Naive thymus-derived CD4-positive, alpha-beta T cell (primary cell): ENCODE data around the gene RNU2-1. TPM values are rescaled to one million over a fixed set of nuclear protein-coding genes. Genes with fewer than 3 reads are reported as not detected.

Experiments used
- ATAC-seq: fragments of 150-1000 bp; cut with Tn5 transposase; 2 replicates; pipeline ENCODE4 v1.10.0; 2021; ENCODE audit warnings: mild to moderate bottlenecking, moderate library complexity
- CTCF ChIA-PET: fragments of 350-600 bp; sonication (Branson Sonifier 250); formaldehyde crosslinking; loops from one replicate; lab custom pipeline; 2021; ENCODE audit warnings: antibody characterized with exemption; lab: Charles Lee
- POLR2A ChIA-PET: fragments of 350-600 bp; sonication (Branson Sonifier 250); formaldehyde crosslinking; loops from one replicate; lab custom pipeline; 2021; ENCODE audit warnings: antibody characterized with exemption, inconsistent platforms; lab: Charles Lee
- DNase-seq, 9 donors: peaks; one replicate each; pipeline versions ENCODE4 v3.0.0 to v3.0.0-alpha.2; 2020 to 2022; ENCODE audit warnings: mixed read lengths in 1 of 9
- H3K27ac ChIP-seq: one replicate; pipeline ENCODE4 v1.7.0; 2013; ENCODE audit warnings: mild to moderate bottlenecking, low read depth, low read length, moderate library complexity
- H3K27me3 ChIP-seq, 2 donors: one replicate each; pipeline ENCODE4 v1.7.0; 2013; ENCODE audit warnings: low read length in 2 of 2, mild to moderate bottlenecking in 2 of 2, moderate library complexity in 2 of 2; ENCODE audit not compliant: control insufficient read depth in 2 of 2, insufficient read depth in 2 of 2
- H3K36me3 ChIP-seq, 3 experiments: 1 replicate in 2 of 3; 2 replicates in 1 of 3; pipeline ENCODE4 v1.7.0; 2013; ENCODE audit warnings: low read length in 3 of 3, mild to moderate bottlenecking in 3 of 3, moderate library complexity in 1 of 3; ENCODE audit not compliant: insufficient read depth in 3 of 3, control insufficient read depth in 2 of 3
- H3K4me1 ChIP-seq, 2 donors: one replicate each; pipeline ENCODE4 v1.7.0; 2013; ENCODE audit warnings: low read length in 2 of 2, mild to moderate bottlenecking in 2 of 2, moderate library complexity in 1 of 2; ENCODE audit not compliant: control insufficient read depth in 2 of 2, insufficient read depth in 2 of 2
- H3K4me3 ChIP-seq: 2 replicates; pipeline ENCODE4 v1.7.0; 2013; ENCODE audit warnings: mild to moderate bottlenecking, low read length
- H3K9me3 ChIP-seq, 3 experiments: 1 replicate in 2 of 3; 2 replicates in 1 of 3; pipeline ENCODE4 v1.7.0; 2013; ENCODE audit warnings: low read length in 3 of 3; ENCODE audit not compliant: control insufficient read depth in 2 of 3
- H3K27ac Mint-ChIP-seq, 9 donors: one replicate each; pipeline ENCODE4 v1.8.0; 2020 to 2022; ENCODE audit warnings: mixed read lengths in 9 of 9, mild to moderate bottlenecking in 8 of 9, moderate library complexity in 5 of 9, inconsistent platforms in 2 of 9
- H3K27me3 Mint-ChIP-seq, 5 donors: one replicate each; pipeline ENCODE4 v1.8.0; 2021 to 2022; ENCODE audit warnings: mixed read lengths in 5 of 5, mild to moderate bottlenecking in 1 of 5
- H3K36me3 Mint-ChIP-seq, 5 donors: one replicate each; pipeline ENCODE4 v1.8.0; 2020 to 2022; ENCODE audit warnings: mixed read lengths in 5 of 5, mild to moderate bottlenecking in 3 of 5, inconsistent platforms in 1 of 5
- H3K4me1 Mint-ChIP-seq, 7 donors: one replicate each; pipeline ENCODE4 v1.8.0; 2020 to 2022; ENCODE audit warnings: mixed read lengths in 7 of 7, mild to moderate bottlenecking in 3 of 7, inconsistent platforms in 1 of 7
- H3K4me3 Mint-ChIP-seq, 10 donors: one replicate each; pipeline ENCODE4 v1.8.0; 2020 to 2022; ENCODE audit warnings: mild to moderate bottlenecking in 10 of 10, mixed read lengths in 10 of 10, moderate library complexity in 6 of 10, inconsistent platforms in 2 of 10
- H3K9me3 Mint-ChIP-seq, 11 donors: one replicate each; pipeline ENCODE4 v1.8.0; 2020 to 2022; ENCODE audit warnings: mixed read lengths in 11 of 11, mild to moderate bottlenecking in 4 of 11, inconsistent platforms in 1 of 11, moderate library complexity in 1 of 11
- intact Hi-C, 2 donors: fragments of 100-400 bp; cut with micrococcal nuclease; formaldehyde crosslinking; loops; one replicate each; pipeline ENCODE4 v1.15.1; 2023
- polyA plus RNA-seq, 2 donors: library from polyadenylated mRNA; unstranded; fragments of 300-500 nt; fragmentation: Illumina TruSeq; gene quantifications; one replicate each; pipeline ENCODE4 v1.2.3, GENCODE V29; 2021
- total RNA-seq, 6 experiments: library from RNA in 5 of 6; stranded (reverse) in 5 of 6; gene quantifications; 1 replicate in 5 of 6; 2 replicates in 1 of 6; pipeline ENCODE4 v1.2.3 and lab custom pipeline; 2021 to 2026

Gene RNU2-1
- total and polyA plus RNA-seq, 7 experiments from 2014 or later: 2,629 to 6,823 (median 3,564) TPM; not detected in 2

- no peak overlapping the region for H3K4me3 ChIP-seq
- ChIA-PET CTCF (no interaction called here), POLR2A (no interaction called here)
- ATAC-seq: no peak
- H3K27me3 Mint-ChIP-seq: no peaks in the 10 kb centered on the region
- no peaks in the 10 kb centered on the region for H3K9me3 Mint-ChIP-seq
- peaks cover 0 to 12% (median 4%) of the 10 kb centered on the region in 7 donors for H3K4me1 Mint-ChIP-seq
- peaks cover 0 to 10% (median 4%) of the 10 kb centered on the region in 5 donors for H3K36me3 Mint-ChIP-seq
- intact Hi-C loops: no loop called here
- H3K9me3 ChIP-seq: no peaks in the 10 kb centered on the region
- no peaks in the 10 kb centered on the region for H3K4me1 ChIP-seq
- DNase-seq: no peak
- no peaks in the 10 kb centered on the region for H3K27me3 ChIP-seq
- no peak overlapping the region for H3K4me3 Mint-ChIP-seq
- H3K36me3 ChIP-seq: peaks cover 0 to 8% (median 0%) of the 10 kb centered on the region in 3 experiments
- H3K27ac Mint-ChIP-seq: no peak overlapping the region
- H3K27ac ChIP-seq: no peak overlapping the region
These were observed 9.6 kb downstream of the RNU2-1 start for GRCh38 chr17:43224146-43224705.

GRCh38 chr17:43220511-43221125 is 13.2 kb downstream of the RNU2-1 start:
- CTCF ChIA-PET: no interaction called here
- intact Hi-C loops: no loop called here
- POLR2A ChIA-PET: interaction anchor here (1.2 kb wide), 1 partner anchor 95 kb away, joined by 6 read pairs; no protein-coding TSS in a partner anchor
- Histone ChIP-seq H3K36me3 (peaks cover 0 to 25% (median 0%) of the 10 kb centered on the region in 3 experiments), H3K4me1 (peaks cover 0 to 10% of the 10 kb centered on the region in 2 donors), H3K27me3 (no peaks in the 10 kb centered on the region), H3K4me3 (no peak overlapping the region), H3K27ac (no peak overlapping the region), H3K9me3 (no peaks in the 10 kb centered on the region)
- Mint-ChIP-seq H3K4me1 (peaks cover 9 to 38% (median 28%) of the 10 kb centered on the region in 7 donors), H3K27ac (peak overlapping the region in 1 of 9 donors; percentile 65), H3K36me3 (peaks cover 3 to 17% (median 7%) of the 10 kb centered on the region in 5 donors), H3K27me3 (no peaks in the 10 kb centered on the region), H3K4me3 (no peak overlapping the region), H3K9me3 (no peaks in the 10 kb centered on the region)
- DNase-seq (no peak), ATAC-seq (no peak)

GRCh38 chr17:43219746-43220380 is 13.9 kb downstream of the RNU2-1 start:
- Histone ChIP-seq H3K27me3 (no peaks in the 10 kb centered on the region), H3K36me3 (peaks cover 0 to 27% (median 0%) of the 10 kb centered on the region in 3 experiments), H3K4me1 (peaks cover 0 to 10% of the 10 kb centered on the region in 2 donors), H3K4me3 (no peak overlapping the region), H3K9me3 (no peaks in the 10 kb centered on the region), H3K27ac (no peak overlapping the region)
- Mint-ChIP-seq H3K4me1 (peaks cover 9 to 38% (median 29%) of the 10 kb centered on the region in 7 donors), H3K36me3 (peaks cover 3 to 21% (median 9%) of the 10 kb centered on the region in 5 donors), H3K27me3 (no peaks in the 10 kb centered on the region), H3K9me3 (no peaks in the 10 kb centered on the region), H3K4me3 (no peak overlapping the region), H3K27ac (peak overlapping the region in 2 of 9 donors; percentile 41 to 67)
- ATAC-seq: no peak
- ChIA-PET CTCF (no interaction called here), POLR2A (interaction anchor here (0.8 to 1.2 kb wide), 2 partner anchors 94 to 96 kb away, joined by 4 to 6 read pairs; no protein-coding TSS in a partner anchor)
- intact Hi-C loops: loop anchor here (10.0 kb wide), 2 partner anchors 195 to 265 kb away; partner anchors contain the start of genes DHX8 (in 2 of the 2), RND2 (in 1 of the 2) and VAT1 (in 1 of the 2)
- no peak for DNase-seq

- no peaks in the 10 kb centered on the region for H3K9me3 Mint-ChIP-seq
- H3K36me3 ChIP-seq: peaks cover 0 to 20% (median 0%) of the 10 kb centered on the region in 3 experiments
- peaks cover 3 to 17% (median 9%) of the 10 kb centered on the region in 5 donors for H3K36me3 Mint-ChIP-seq
- ATAC-seq (no peak), DNase-seq (no peak)
- no peak overlapping the region for H3K4me3 Mint-ChIP-seq
- H3K27me3 Mint-ChIP-seq: no peaks in the 10 kb centered on the region
- ChIA-PET CTCF (no interaction called here), POLR2A (no interaction called here)
- H3K27me3 ChIP-seq: no peaks in the 10 kb centered on the region
- no peak overlapping the region for H3K4me3 ChIP-seq
- H3K4me1 ChIP-seq: peaks cover 0 to 10% of the 10 kb centered on the region in 2 donors
- peaks cover 8 to 37% (median 29%) of the 10 kb centered on the region in 7 donors for H3K4me1 Mint-ChIP-seq
- intact Hi-C loops: loop anchor here (10.0 kb wide), 2 partner anchors 194 to 266 kb away; partner anchors contain the start of genes DHX8 (in 2 of the 2), RND2 (in 1 of the 2) and VAT1 (in 1 of the 2)
- no peaks in the 10 kb centered on the region for H3K9me3 ChIP-seq
- peak overlapping the region in 3 of 9 donors; percentile 33 to 68 (median 67) for H3K27ac Mint-ChIP-seq
- H3K27ac ChIP-seq: no peak overlapping the region
These were observed 14.8 kb downstream of the RNU2-1 start for GRCh38 chr17:43219001-43219400.

GRCh38 chr17:43217614-43218087 is 16.1 kb downstream of the RNU2-1 start:
- intact Hi-C loops: loop anchor here (10.0 kb wide), 2 partner anchors 193 to 267 kb away; partner anchors contain the start of genes DHX8 (in 2 of the 2), RND2 (in 1 of the 2) and VAT1 (in 1 of the 2)
- POLR2A ChIA-PET: interaction anchor here (0.5 to 1.6 kb wide), 5 partner anchors 16 to 143 kb away, joined by 3 to 14 read pairs (median 5); no protein-coding TSS in a partner anchor
- CTCF ChIA-PET: interaction anchor here (0.8 to 1.0 kb wide), 2 partner anchors 117 to 121 kb away, joined by 3 to 4 read pairs; no protein-coding TSS in a partner anchor

More at GRCh38 chr17:43217614-43218087, 16.1 kb downstream of the RNU2-1 start:
- peak overlapping the region in 5 of 10 donors; percentile 5 to 73 (median 23) for H3K4me3 Mint-ChIP-seq
- H3K36me3 Mint-ChIP-seq: peaks cover 0 to 17% (median 5%) of the 10 kb centered on the region in 5 donors
- Histone ChIP-seq H3K4me3 (no peak overlapping the region), H3K36me3 (peaks cover 0 to 20% (median 0%) of the 10 kb centered on the region in 3 experiments), H3K9me3 (no peaks in the 10 kb centered on the region), H3K27me3 (no peaks in the 10 kb centered on the region), H3K27ac (no peak overlapping the region), H3K4me1 (peaks cover 5 to 10% of the 10 kb centered on the region in 2 donors)
- peak overlapping the region; percentile 9 to 92 (median 63) for H3K27ac Mint-ChIP-seq
- ATAC-seq (no peak), DNase-seq (peak in 1 of 9 donors; percentile 3)
- H3K9me3 Mint-ChIP-seq: no peaks in the 10 kb centered on the region
- no peaks in the 10 kb centered on the region for H3K27me3 Mint-ChIP-seq
- peaks cover 16 to 50% (median 42%) of the 10 kb centered on the region in 7 donors for H3K4me1 Mint-ChIP-seq
